IMR-90 (cell line): Measurements from ENCODE around the gene SPDYE4. TPM values are rescaled to one million over a fixed set of nuclear protein-coding genes. Genes with fewer than 3 reads are reported as not detected.

Experiments used
- ATAC-seq: fragments of 200-7000 bp; cut with Tn5 transposase; 2 replicates; pipeline ENCODE4 v1.9.1; 2020; ENCODE audit warnings: low read depth, mild to moderate bottlenecking, moderate library complexity
- BruUV-seq: library from RNA; stranded (reverse); fragments of 400-500 nt; replicated peaks from 2 replicates; lab custom pipeline; 2021; lab: Mats Ljungman, UMichigan
- CTCF ChIA-PET: fragments of 300-600 bp; formaldehyde crosslinking; extraction: SDS; loops from one replicate; lab custom pipeline; 2021; ENCODE audit warnings: antibody characterized with exemption; lab: Yijun Ruan, JAX
- POLR2A ChIA-PET: fragments of 300-600 bp; sonication (Branson Sonifier 250); formaldehyde crosslinking; loops from one replicate; lab custom pipeline; 2022; ENCODE audit warnings: antibody characterized with exemption; ENCODE audit not compliant: unreplicated experiment; lab: Charles Lee
- DNase-seq: peaks from one replicate; pipeline ENCODE4 v3.0.0; 2013
- H2AFZ ChIP-seq: replicated peaks from 2 replicates; pipeline ENCODE3; 2013; ENCODE audit warnings: low read length, mild to moderate bottlenecking; ENCODE audit not compliant: poor library complexity
- H2AK5ac ChIP-seq: 2 replicates; pipeline ENCODE4 v1.6.1; 2013; ENCODE audit warnings: low read depth, low read length, inconsistent platforms
- H2AK9ac ChIP-seq: replicated peaks from 2 replicates; pipeline ENCODE3; 2013; ENCODE audit warnings: mild to moderate bottlenecking, low read depth, low read length, moderate library complexity; ENCODE audit not compliant: poor library complexity
- H2BK120ac ChIP-seq: 2 replicates; pipeline ENCODE4 v1.6.1; 2013; ENCODE audit warnings: low read depth, low read length, inconsistent platforms
- H2BK15ac ChIP-seq: 3 replicates; pipeline ENCODE4 v1.6.1; 2013; ENCODE audit warnings: low read depth, low read length, inconsistent platforms
- H2BK20ac ChIP-seq: 2 replicates; pipeline ENCODE4 v1.6.1; 2013; ENCODE audit warnings: low read depth, mild to moderate bottlenecking, inconsistent platforms, low read length, moderate library complexity
- H2BK5ac ChIP-seq: 2 replicates; pipeline ENCODE4 v1.6.1; 2013; ENCODE audit warnings: mild to moderate bottlenecking, low read depth, low read length, inconsistent platforms; ENCODE audit not compliant: poor library complexity, severe bottlenecking
- H3K14ac ChIP-seq: replicated peaks from 2 replicates; pipeline ENCODE4 v1.6.1; 2013; ENCODE audit warnings: low read depth, low read length, inconsistent platforms
- H3K18ac ChIP-seq: 2 replicates; pipeline ENCODE4 v1.6.1; 2013; ENCODE audit warnings: low read depth, low read length, control low read depth
- H3K23ac ChIP-seq: 2 replicates; pipeline ENCODE4 v1.6.1; 2013; ENCODE audit warnings: low read depth, low read length, inconsistent platforms
- H3K27ac ChIP-seq: 2 replicates; pipeline ENCODE4 v1.5.1; 2013; ENCODE audit warnings: mild to moderate bottlenecking, control low read depth, low read length; ENCODE audit not compliant: insufficient read depth
- H3K27me3 ChIP-seq: 2 replicates; pipeline ENCODE4 v1.6.1; 2013; ENCODE audit warnings: low read length; ENCODE audit not compliant: control insufficient read depth, insufficient read depth
- H3K36me3 ChIP-seq: 2 replicates; pipeline ENCODE4 v1.6.1; 2013; ENCODE audit warnings: low read length, mixed read lengths; ENCODE audit not compliant: control insufficient read depth, insufficient read depth
- H3K4ac ChIP-seq: 2 replicates; pipeline ENCODE4 v1.6.1; 2013; ENCODE audit warnings: low read depth, low read length, inconsistent platforms
- H3K4me1 ChIP-seq: 2 replicates; pipeline ENCODE4 v1.6.1; 2013; ENCODE audit warnings: low read length, mixed read lengths; ENCODE audit not compliant: control insufficient read depth, insufficient read depth
- H3K4me2 ChIP-seq: 2 replicates; pipeline ENCODE4 v1.6.1; 2013; ENCODE audit warnings: low read depth, mild to moderate bottlenecking, control low read depth, low read length, moderate library complexity
- H3K4me3 ChIP-seq: 2 replicates; pipeline ENCODE4 v1.5.1; 2013; ENCODE audit warnings: low read depth, mild to moderate bottlenecking, control low read depth, low read length, moderate library complexity; ENCODE audit not compliant: insufficient read depth
- H3K56ac ChIP-seq: 2 replicates; pipeline ENCODE4 v1.6.1; 2013; ENCODE audit warnings: low read length, inconsistent platforms; ENCODE audit not compliant: insufficient read depth; ENCODE audit errors: extremely low read depth
- H3K79me1 ChIP-seq, 2 experiments: 2 replicates each; pipeline ENCODE4 v1.6.1; 2013; ENCODE audit warnings: low read length in 2 of 2, inconsistent platforms in 1 of 2, low read depth in 1 of 2
- H3K9ac ChIP-seq: 2 replicates; pipeline ENCODE4 v1.6.1; 2013; ENCODE audit warnings: low read depth, low read length, control low read depth
- H3K9me1 ChIP-seq: 2 replicates; pipeline ENCODE4 v1.6.1; 2013; ENCODE audit warnings: low read length, inconsistent platforms; ENCODE audit not compliant: insufficient read depth
- H3K9me3 ChIP-seq: 2 replicates; pipeline ENCODE4 v1.6.1; 2013; ENCODE audit warnings: low read length; ENCODE audit not compliant: control insufficient read depth, insufficient read depth
- H4K20me1 ChIP-seq: 2 replicates; pipeline ENCODE4 v1.6.1; 2013; ENCODE audit warnings: low read length, inconsistent platforms; ENCODE audit not compliant: insufficient read depth
- H4K5ac ChIP-seq: 2 replicates; pipeline ENCODE4 v1.6.1; 2013; ENCODE audit warnings: mild to moderate bottlenecking, low read depth, low read length, control low read depth
- H4K8ac ChIP-seq, 2 experiments: 2 replicates each; pipeline ENCODE4 v1.6.1; 2013; ENCODE audit warnings: low read depth in 2 of 2, low read length in 2 of 2, control low read depth in 1 of 2, inconsistent platforms in 1 of 2
- H4K91ac ChIP-seq: 2 replicates; pipeline ENCODE4 v1.6.1; 2013; ENCODE audit warnings: low read depth, low read length, inconsistent platforms; ENCODE audit not compliant: insufficient read depth
- CHD1 ChIP-seq: IDR thresholded peaks from 2 replicates; pipeline ENCODE4 v1.6.1; 2012; ENCODE audit warnings: low read depth, low read length, improper control_type of control experiment
- MXI1 ChIP-seq: IDR thresholded peaks from 2 replicates; pipeline ENCODE4 v1.6.1; 2012; ENCODE audit warnings: low read depth, mild to moderate bottlenecking, low read length, moderate library complexity, borderline replicate concordance
- RAD21 ChIP-seq: IDR thresholded peaks from 2 replicates; pipeline ENCODE4 v1.6.1; 2012; ENCODE audit warnings: low read length, improper control_type of control experiment
- RFX5 ChIP-seq: IDR thresholded peaks from 2 replicates; pipeline ENCODE4 v1.8.0; 2012; ENCODE audit warnings: low read depth, mild to moderate bottlenecking, low read length, moderate library complexity
- SMC3 ChIP-seq: fragments of 150-350 bp; IDR thresholded peaks from 2 replicates; pipeline ENCODE4 v1.6.1; 2016; ENCODE audit warnings: low read depth, mild to moderate bottlenecking, antibody characterized with exemption, low read length, moderate library complexity
- WGBS, 2 experiments: methylation state at CpG; one replicate each; pipeline versions ENCODE4 v1.1.5 to v1.1.7; 2013; ENCODE audit warnings: missing lambda C conversion rate in 2 of 2; ENCODE audit not compliant: insufficient read length in 1 of 2; ENCODE audit errors: extremely low coverage in 2 of 2; 5-methylcytosine and 5-hydroxymethylcytosine counted together
- dilution Hi-C: fragments of 300-500 bp; cut with HindIII; formaldehyde crosslinking; loops from one replicate; pipeline ENCODE4 v1.14.3; 2018; ENCODE audit warnings: low sequenced_read_pairs; ENCODE audit not compliant: unreplicated experiment
- in situ Hi-C: fragments of 300-500 bp; cut with MboI; formaldehyde crosslinking; loops from 3 replicates; pipeline ENCODE4 v1.14.3; 2019; ENCODE audit warnings: low sequenced_read_pairs, inconsistent platforms, mixed read lengths
- intact Hi-C: fragments of 100-400 bp; cut with micrococcal nuclease; formaldehyde crosslinking; loops from 2 replicates; pipeline ENCODE4 v1.10.0; 2022
- polyA plus RNA-seq, 3 experiments: library from polyadenylated mRNA; depleted of rRNA; stranded (reverse); fragments of >200 nt; gene quantifications; 2 replicates each; pipeline ENCODE4 v1.2.3, GENCODE V29; 2012; ENCODE audit warnings: low replicate concordance in 1 of 3
- total RNA-seq: library from RNA; depleted of rRNA; stranded (reverse); fragments of >200 nt; gene quantifications from 2 replicates; pipeline ENCODE4 v1.2.3, GENCODE V29; 2012
- TF ChIP-seq, protein P1 (sequence below): fragments of 150-350 bp; IDR thresholded peaks from 2 replicates; pipeline ENCODE4 v1.6.1; 2017; ENCODE audit warnings: mild to moderate bottlenecking, antibody characterized with exemption, low read length, low read depth
- TF ChIP-seq, protein P2 (sequence below): fragments of 150-350 bp; IDR thresholded peaks from 2 replicates; pipeline ENCODE4 v1.6.1; 2016; ENCODE audit warnings: low read depth, mild to moderate bottlenecking, low read length, moderate library complexity, borderline replicate concordance
- TF ChIP-seq, protein P3 (sequence below): conservative IDR thresholded peaks from 2 replicates; pipeline ENCODE4 v1.5.1; 2012; ENCODE audit warnings: mild to moderate bottlenecking, low read depth, low read length, improper control_type of control experiment

The SPDYE4 gene
- total and polyA plus RNA-seq, 2 of the 4 experiments (the other 2 are of a cell fraction), result not detected

DNA sequence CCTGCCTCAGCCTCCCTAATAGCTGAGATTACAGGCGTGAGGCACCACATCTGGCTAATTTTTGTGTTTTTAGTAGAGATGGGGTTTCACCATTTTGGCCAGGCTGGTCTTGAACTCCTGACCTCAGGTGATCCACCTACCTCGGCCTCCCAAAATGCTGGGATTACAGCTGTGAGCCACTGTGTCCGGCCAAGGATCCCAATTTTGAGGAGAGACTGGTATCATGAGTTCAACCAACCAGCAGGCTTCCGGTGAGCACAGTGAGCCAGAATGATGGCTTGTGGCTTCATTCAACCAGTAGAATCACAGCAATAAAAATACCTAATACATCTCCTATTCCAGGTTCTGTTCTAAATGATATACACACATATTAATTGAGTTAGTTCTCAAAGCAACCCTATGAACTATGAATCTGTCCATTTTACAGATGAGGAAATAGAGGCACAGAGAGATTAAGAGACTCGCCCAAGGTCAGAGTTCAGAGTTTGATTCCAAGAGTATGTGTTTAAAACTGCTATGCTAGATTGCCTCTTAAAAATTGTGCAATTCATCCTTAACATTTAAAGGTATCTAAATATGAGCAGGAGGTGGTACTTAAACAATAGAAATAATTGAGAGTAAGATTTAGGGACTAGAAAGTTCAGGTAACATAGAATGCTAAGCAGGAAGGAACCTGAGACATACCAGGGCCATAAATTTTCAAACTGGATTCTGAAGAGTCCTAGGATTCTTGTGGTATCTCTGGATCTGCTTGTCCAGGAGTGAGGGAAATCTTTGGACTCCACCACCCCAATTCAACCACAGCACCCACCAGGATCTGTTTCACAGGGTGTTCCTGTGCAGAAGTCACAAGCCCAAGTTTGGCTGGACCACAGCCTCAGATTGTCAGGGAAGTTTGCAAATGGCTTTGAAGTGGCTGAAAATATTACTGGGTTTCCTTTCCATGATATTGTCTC lies 38.8 kb downstream of the SPDYE4 start (continued):
- TF ChIP-seq RFX5, result no peak

DNA sequence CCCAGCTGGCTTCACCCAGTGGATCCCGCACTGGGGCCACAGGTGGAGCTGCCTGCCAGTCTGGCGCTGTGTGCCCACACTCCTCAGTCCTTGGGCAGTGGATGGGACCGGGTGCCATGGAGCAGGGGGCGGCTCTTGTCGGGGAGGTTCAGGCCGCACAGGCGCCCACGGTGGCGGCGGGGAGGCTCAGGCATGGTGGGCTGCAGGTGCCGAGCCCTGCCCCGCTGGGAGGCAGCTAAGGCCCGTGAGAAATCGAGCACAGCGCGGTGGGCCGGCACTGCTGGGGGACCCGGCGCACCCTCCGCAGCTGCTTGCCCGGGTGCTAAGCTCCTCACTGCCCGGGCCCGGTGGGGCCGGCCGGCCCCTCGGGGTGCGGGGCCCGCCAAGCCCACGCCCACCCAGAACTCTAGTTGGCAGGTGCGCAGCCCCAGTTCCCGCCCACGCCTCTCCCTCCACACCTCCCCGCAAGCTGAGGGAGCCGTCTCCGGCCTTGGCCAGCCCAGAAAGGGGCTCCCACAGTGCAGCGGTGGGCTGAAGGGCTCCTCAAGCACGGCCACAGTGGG lies 40.3 kb downstream of the SPDYE4 start:
- no peak overlapping the region for H2AK9ac ChIP-seq
- no peak overlapping the region for H3K4me3 ChIP-seq
- no TSS peak for BruUV-seq
- DNase-seq (no peak), ATAC-seq (no peak)
- H3K4me1 ChIP-seq, result no peaks in the 10 kb centered on the region
- H3K56ac ChIP-seq, result no peak overlapping the region
- H2BK15ac ChIP-seq, result no peak overlapping the region
- H4K8ac ChIP-seq, result no peak overlapping the region
- no peaks in the 10 kb centered on the region for H3K27me3 ChIP-seq
- H2AK5ac ChIP-seq, result no peak overlapping the region
- no peak overlapping the region for H3K4me2 ChIP-seq
- no peak overlapping the region for H4K91ac ChIP-seq
- H3K9me3 ChIP-seq, result no peaks in the 10 kb centered on the region
- POLR2A ChIA-PET, result no interaction called here
- intact Hi-C loops, result no loop called here
- no peak overlapping the region for H2BK5ac ChIP-seq
- no peak overlapping the region for H2AFZ ChIP-seq
- H4K5ac ChIP-seq, result no peak overlapping the region
- H2BK120ac ChIP-seq, result no peak overlapping the region
- H4K20me1 ChIP-seq, result no peaks in the 10 kb centered on the region
- CTCF ChIA-PET, result no interaction called here
- H2BK20ac ChIP-seq, result no peak overlapping the region
- TF ChIP-seq CHD1 (no peak), SMC3 (no peak), RAD21 (no peak), MXI1 (no peak)
- TF ChIP-seq, protein P1, sequence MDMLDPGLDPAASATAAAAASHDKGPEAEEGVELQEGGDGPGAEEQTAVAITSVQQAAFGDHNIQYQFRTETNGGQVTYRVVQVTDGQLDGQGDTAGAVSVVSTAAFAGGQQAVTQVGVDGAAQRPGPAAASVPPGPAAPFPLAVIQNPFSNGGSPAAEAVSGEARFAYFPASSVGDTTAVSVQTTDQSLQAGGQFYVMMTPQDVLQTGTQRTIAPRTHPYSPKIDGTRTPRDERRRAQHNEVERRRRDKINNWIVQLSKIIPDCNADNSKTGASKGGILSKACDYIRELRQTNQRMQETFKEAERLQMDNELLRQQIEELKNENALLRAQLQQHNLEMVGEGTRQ, result no peak
- TF ChIP-seq, protein P2, sequence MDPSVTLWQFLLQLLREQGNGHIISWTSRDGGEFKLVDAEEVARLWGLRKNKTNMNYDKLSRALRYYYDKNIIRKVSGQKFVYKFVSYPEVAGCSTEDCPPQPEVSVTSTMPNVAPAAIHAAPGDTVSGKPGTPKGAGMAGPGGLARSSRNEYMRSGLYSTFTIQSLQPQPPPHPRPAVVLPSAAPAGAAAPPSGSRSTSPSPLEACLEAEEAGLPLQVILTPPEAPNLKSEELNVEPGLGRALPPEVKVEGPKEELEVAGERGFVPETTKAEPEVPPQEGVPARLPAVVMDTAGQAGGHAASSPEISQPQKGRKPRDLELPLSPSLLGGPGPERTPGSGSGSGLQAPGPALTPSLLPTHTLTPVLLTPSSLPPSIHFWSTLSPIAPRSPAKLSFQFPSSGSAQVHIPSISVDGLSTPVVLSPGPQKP, result no peak
- TF ChIP-seq, protein P3, sequence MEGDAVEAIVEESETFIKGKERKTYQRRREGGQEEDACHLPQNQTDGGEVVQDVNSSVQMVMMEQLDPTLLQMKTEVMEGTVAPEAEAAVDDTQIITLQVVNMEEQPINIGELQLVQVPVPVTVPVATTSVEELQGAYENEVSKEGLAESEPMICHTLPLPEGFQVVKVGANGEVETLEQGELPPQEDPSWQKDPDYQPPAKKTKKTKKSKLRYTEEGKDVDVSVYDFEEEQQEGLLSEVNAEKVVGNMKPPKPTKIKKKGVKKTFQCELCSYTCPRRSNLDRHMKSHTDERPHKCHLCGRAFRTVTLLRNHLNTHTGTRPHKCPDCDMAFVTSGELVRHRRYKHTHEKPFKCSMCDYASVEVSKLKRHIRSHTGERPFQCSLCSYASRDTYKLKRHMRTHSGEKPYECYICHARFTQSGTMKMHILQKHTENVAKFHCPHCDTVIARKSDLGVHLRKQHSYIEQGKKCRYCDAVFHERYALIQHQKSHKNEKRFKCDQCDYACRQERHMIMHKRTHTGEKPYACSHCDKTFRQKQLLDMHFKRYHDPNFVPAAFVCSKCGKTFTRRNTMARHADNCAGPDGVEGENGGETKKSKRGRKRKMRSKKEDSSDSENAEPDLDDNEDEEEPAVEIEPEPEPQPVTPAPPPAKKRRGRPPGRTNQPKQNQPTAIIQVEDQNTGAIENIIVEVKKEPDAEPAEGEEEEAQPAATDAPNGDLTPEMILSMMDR, result no peak
- dilution Hi-C loops, result no loop called here
- no peak overlapping the region for H3K23ac ChIP-seq
- no peak overlapping the region for H3K18ac ChIP-seq
- no peak overlapping the region for H3K27ac ChIP-seq
- no peaks in the 10 kb centered on the region for H3K9me1 ChIP-seq
- no peak overlapping the region for H3K14ac ChIP-seq
- H3K79me1 ChIP-seq, result no peaks in the 10 kb centered on the region
- H3K4ac ChIP-seq, result no peak overlapping the region
- H3K9ac ChIP-seq, result no peak overlapping the region
- in situ Hi-C loops, result no loop called here
- WGBS, 2 experiments, result 89% methylated on average over 7 of the region's 37 CpGs; no CpG with 5 or more reads in 1 of the 2 experiments
- no peaks in the 10 kb centered on the region for H3K36me3 ChIP-seq
